ENCODE results near the gene CHST8. TPM values are rescaled to one million over a fixed set of nuclear protein-coding genes. Genes with fewer than 3 reads are reported as not detected.

The CHST8 gene
- total and polyA plus RNA-seq, 2 experiments from 2014 or later: 9.3 to 38.2 TPM

GRCh38 chr19:33714149-33714548, 92.4 kb downstream of the CHST8 start:
- H3K4me1 ChIP-seq (ENCODE audit: insufficient read depth): peaks cover 13% of the 10 kb centered on the region
- no peak overlapping the region for H3K4me3 ChIP-seq
- no peak overlapping the region for H3K4me2 ChIP-seq
- no peak for DNase-seq (ENCODE audit: low spot score)
- no peaks in the 10 kb centered on the region for H3K27me3 ChIP-seq (ENCODE audit: insufficient read depth)
- Mint-ChIP-seq H3K36me3 (ENCODE audit: low read depth) (peaks cover 8% of the 10 kb centered on the region; the same call in 1 of the 3 replicates), H3K4me1 (peaks cover 20% of the 10 kb centered on the region), H3K27ac (no peak overlapping the region), H3K9me3 (no peaks in the 10 kb centered on the region; the same call in 1 of the 3 replicates), H3K27me3 (ENCODE audit: insufficient read depth, low read depth, poor library complexity) (peaks cover 4% of the 10 kb centered on the region), H3K4me3 (no peak overlapping the region)
- no peaks in the 10 kb centered on the region; the same call in 1 of the 2 replicates for H3K36me3 ChIP-seq (ENCODE audit: insufficient read depth)
- no peak for TF ChIP-seq POLR2AphosphoS5 (IDR thresholded peaks at IDR 0.05; ENCODE audit: low read depth)
- no peak for TF ChIP-seq EZH2phosphoT487 (IDR thresholded peaks at IDR 0.05; ENCODE audit: unreplicated experiment)
- TF ChIP-seq CREB1 (CRISPR knock-in tag; IDR thresholded peaks at IDR 0.05; ENCODE audit: low read depth): no peak
- no peak for TF ChIP-seq REST (IDR thresholded peaks at IDR 0.05; ENCODE audit: unreplicated experiment)
- TF ChIP-seq ETS1 (IDR thresholded peaks at IDR 0.05): no peak
- no peak for TF ChIP-seq ZNF331 (CRISPR knock-in tag; IDR thresholded peaks at IDR 0.05; ENCODE audit: low read depth)
- TF ChIP-seq JUNB (IDR thresholded peaks at IDR 0.05; ENCODE audit: unreplicated experiment): no peak
- TF ChIP-seq NANOG (IDR thresholded peaks at IDR 0.05; ENCODE audit: borderline replicate concordance): no peak
- no peak for TF ChIP-seq CTCF (conservative IDR thresholded peaks at IDR 0.05; ENCODE audit: low read depth in 2 of 2)
- no peak for TF ChIP-seq ZNF114 (CRISPR knock-in tag; IDR thresholded peaks at IDR 0.05)
- no peak for TF ChIP-seq ZNF462 (CRISPR knock-in tag; IDR thresholded peaks at IDR 0.05)
- TF ChIP-seq EZH2 (IDR thresholded peaks at IDR 0.05; ENCODE audit: low read depth, unreplicated experiment): no peak
- no peak for TF ChIP-seq STAT1 (IDR thresholded peaks at IDR 0.05; ENCODE audit: unreplicated experiment)
- no peaks in the 10 kb centered on the region for H3F3A ChIP-seq (replicated peaks; ENCODE audit: low read depth)
- no peaks in the 10 kb centered on the region for H4K20me1 ChIP-seq (replicated peaks; ENCODE audit: insufficient read depth)
- H3K9me2 ChIP-seq (ENCODE audit: insufficient read depth): no peaks in the 10 kb centered on the region
- H3K27ac ChIP-seq (ENCODE audit: low read depth): no peak overlapping the region
- H3K79me2 ChIP-seq (replicated peaks; ENCODE audit: insufficient read depth): peaks cover 11% of the 10 kb centered on the region; the same call in 1 of the 2 replicates
- no peak overlapping the region for H2AFZ ChIP-seq
- ATAC-seq: no peak

All from GM23338 (cell line).